IMR-90 (cell line): ENCODE data around the gene B3GNT5. TPM values are rescaled to one million over a fixed set of nuclear protein-coding genes. Genes with fewer than 3 reads are reported as not detected.

Experiments
- ATAC-seq: fragments of 200-7000 bp; cut with Tn5 transposase; 2 replicates; pipeline ENCODE4 v1.9.1; 2020; ENCODE audit warnings: low read depth, mild to moderate bottlenecking, moderate library complexity
- BruUV-seq: library from RNA; stranded (reverse); fragments of 400-500 nt; replicated peaks from 2 replicates; lab custom pipeline; 2021; lab: Mats Ljungman, UMichigan
- CTCF ChIA-PET: fragments of 300-600 bp; formaldehyde crosslinking; extraction: SDS; loops from one replicate; lab custom pipeline; 2021; ENCODE audit warnings: antibody characterized with exemption; lab: Yijun Ruan, JAX
- POLR2A ChIA-PET: fragments of 300-600 bp; sonication (Branson Sonifier 250); formaldehyde crosslinking; loops from one replicate; lab custom pipeline; 2022; ENCODE audit warnings: antibody characterized with exemption; ENCODE audit not compliant: unreplicated experiment; lab: Charles Lee
- DNase-seq: peaks from one replicate; pipeline ENCODE4 v3.0.0; 2013
- H2AFZ ChIP-seq: replicated peaks from 2 replicates; pipeline ENCODE3; 2013; ENCODE audit warnings: low read length, mild to moderate bottlenecking; ENCODE audit not compliant: poor library complexity
- H2AK5ac ChIP-seq: 2 replicates; pipeline ENCODE4 v1.6.1; 2013; ENCODE audit warnings: low read depth, low read length, inconsistent platforms
- H2AK9ac ChIP-seq: replicated peaks from 2 replicates; pipeline ENCODE3; 2013; ENCODE audit warnings: mild to moderate bottlenecking, low read depth, low read length, moderate library complexity; ENCODE audit not compliant: poor library complexity
- H2BK120ac ChIP-seq: 2 replicates; pipeline ENCODE4 v1.6.1; 2013; ENCODE audit warnings: low read depth, low read length, inconsistent platforms
- H2BK15ac ChIP-seq: 3 replicates; pipeline ENCODE4 v1.6.1; 2013; ENCODE audit warnings: low read depth, low read length, inconsistent platforms
- H2BK20ac ChIP-seq: 2 replicates; pipeline ENCODE4 v1.6.1; 2013; ENCODE audit warnings: low read depth, mild to moderate bottlenecking, inconsistent platforms, low read length, moderate library complexity
- H2BK5ac ChIP-seq: 2 replicates; pipeline ENCODE4 v1.6.1; 2013; ENCODE audit warnings: mild to moderate bottlenecking, low read depth, low read length, inconsistent platforms; ENCODE audit not compliant: poor library complexity, severe bottlenecking
- H3K14ac ChIP-seq: replicated peaks from 2 replicates; pipeline ENCODE4 v1.6.1; 2013; ENCODE audit warnings: low read depth, low read length, inconsistent platforms
- H3K18ac ChIP-seq: 2 replicates; pipeline ENCODE4 v1.6.1; 2013; ENCODE audit warnings: low read depth, low read length, control low read depth
- H3K23ac ChIP-seq: 2 replicates; pipeline ENCODE4 v1.6.1; 2013; ENCODE audit warnings: low read depth, low read length, inconsistent platforms
- H3K27ac ChIP-seq: 2 replicates; pipeline ENCODE4 v1.5.1; 2013; ENCODE audit warnings: mild to moderate bottlenecking, control low read depth, low read length; ENCODE audit not compliant: insufficient read depth
- H3K27me3 ChIP-seq: 2 replicates; pipeline ENCODE4 v1.6.1; 2013; ENCODE audit warnings: low read length; ENCODE audit not compliant: control insufficient read depth, insufficient read depth
- H3K36me3 ChIP-seq: 2 replicates; pipeline ENCODE4 v1.6.1; 2013; ENCODE audit warnings: low read length, mixed read lengths; ENCODE audit not compliant: control insufficient read depth, insufficient read depth
- H3K4ac ChIP-seq: 2 replicates; pipeline ENCODE4 v1.6.1; 2013; ENCODE audit warnings: low read depth, low read length, inconsistent platforms
- H3K4me1 ChIP-seq: 2 replicates; pipeline ENCODE4 v1.6.1; 2013; ENCODE audit warnings: low read length, mixed read lengths; ENCODE audit not compliant: control insufficient read depth, insufficient read depth
- H3K4me2 ChIP-seq: 2 replicates; pipeline ENCODE4 v1.6.1; 2013; ENCODE audit warnings: low read depth, mild to moderate bottlenecking, control low read depth, low read length, moderate library complexity
- H3K4me3 ChIP-seq: 2 replicates; pipeline ENCODE4 v1.5.1; 2013; ENCODE audit warnings: low read depth, mild to moderate bottlenecking, control low read depth, low read length, moderate library complexity; ENCODE audit not compliant: insufficient read depth
- H3K56ac ChIP-seq: 2 replicates; pipeline ENCODE4 v1.6.1; 2013; ENCODE audit warnings: low read length, inconsistent platforms; ENCODE audit not compliant: insufficient read depth; ENCODE audit errors: extremely low read depth
- H3K79me1 ChIP-seq, 2 experiments: 2 replicates each; pipeline ENCODE4 v1.6.1; 2013; ENCODE audit warnings: low read length in 2 of 2, inconsistent platforms in 1 of 2, low read depth in 1 of 2
- H3K9ac ChIP-seq: 2 replicates; pipeline ENCODE4 v1.6.1; 2013; ENCODE audit warnings: low read depth, low read length, control low read depth
- H3K9me1 ChIP-seq: 2 replicates; pipeline ENCODE4 v1.6.1; 2013; ENCODE audit warnings: low read length, inconsistent platforms; ENCODE audit not compliant: insufficient read depth
- H3K9me3 ChIP-seq: 2 replicates; pipeline ENCODE4 v1.6.1; 2013; ENCODE audit warnings: low read length; ENCODE audit not compliant: control insufficient read depth, insufficient read depth
- H4K20me1 ChIP-seq: 2 replicates; pipeline ENCODE4 v1.6.1; 2013; ENCODE audit warnings: low read length, inconsistent platforms; ENCODE audit not compliant: insufficient read depth
- H4K5ac ChIP-seq: 2 replicates; pipeline ENCODE4 v1.6.1; 2013; ENCODE audit warnings: mild to moderate bottlenecking, low read depth, low read length, control low read depth
- H4K8ac ChIP-seq, 2 experiments: 2 replicates each; pipeline ENCODE4 v1.6.1; 2013; ENCODE audit warnings: low read depth in 2 of 2, low read length in 2 of 2, control low read depth in 1 of 2, inconsistent platforms in 1 of 2
- H4K91ac ChIP-seq: 2 replicates; pipeline ENCODE4 v1.6.1; 2013; ENCODE audit warnings: low read depth, low read length, inconsistent platforms; ENCODE audit not compliant: insufficient read depth
- BHLHE40 ChIP-seq: fragments of 150-350 bp; IDR thresholded peaks from 2 replicates; pipeline ENCODE4 v1.6.1; 2016; ENCODE audit warnings: mild to moderate bottlenecking, low read depth, low read length
- CEBPB ChIP-seq: IDR thresholded peaks from 2 replicates; pipeline ENCODE4 v1.6.1; 2012; ENCODE audit warnings: low read depth, low read length, improper control_type of control experiment
- FOS ChIP-seq: fragments of 150-350 bp; IDR thresholded peaks from 2 replicates; pipeline ENCODE4 v1.6.1; 2016; ENCODE audit warnings: low read depth, low read length
- MAZ ChIP-seq: IDR thresholded peaks from 2 replicates; pipeline ENCODE4 v1.6.1; 2012; ENCODE audit warnings: low read depth, mild to moderate bottlenecking, low read length, improper control_type of control experiment, moderate library complexity, borderline replicate concordance
- MXI1 ChIP-seq: IDR thresholded peaks from 2 replicates; pipeline ENCODE4 v1.6.1; 2012; ENCODE audit warnings: low read depth, mild to moderate bottlenecking, low read length, moderate library complexity, borderline replicate concordance
- NFE2L2 ChIP-seq: fragments of 150-350 bp; IDR thresholded peaks from 2 replicates; pipeline ENCODE4 v1.6.1; 2016; ENCODE audit warnings: low read depth, mild to moderate bottlenecking, low read length
- RAD21 ChIP-seq: IDR thresholded peaks from 2 replicates; pipeline ENCODE4 v1.6.1; 2012; ENCODE audit warnings: low read length, improper control_type of control experiment
- RFX5 ChIP-seq: IDR thresholded peaks from 2 replicates; pipeline ENCODE4 v1.8.0; 2012; ENCODE audit warnings: low read depth, mild to moderate bottlenecking, low read length, moderate library complexity
- SMC3 ChIP-seq: fragments of 150-350 bp; IDR thresholded peaks from 2 replicates; pipeline ENCODE4 v1.6.1; 2016; ENCODE audit warnings: low read depth, mild to moderate bottlenecking, antibody characterized with exemption, low read length, moderate library complexity
- USF2 ChIP-seq: fragments of 150-350 bp; IDR thresholded peaks from 2 replicates; pipeline ENCODE4 v1.6.1; 2017; ENCODE audit warnings: mild to moderate bottlenecking, antibody characterized with exemption, low read length, low read depth
- WGBS, 2 experiments: methylation state at CpG; one replicate each; pipeline versions ENCODE4 v1.1.5 to v1.1.7; 2013; ENCODE audit warnings: missing lambda C conversion rate in 2 of 2; ENCODE audit not compliant: insufficient read length in 1 of 2; ENCODE audit errors: extremely low coverage in 2 of 2; 5-methylcytosine and 5-hydroxymethylcytosine counted together
- dilution Hi-C: fragments of 300-500 bp; cut with HindIII; formaldehyde crosslinking; loops from one replicate; pipeline ENCODE4 v1.14.3; 2018; ENCODE audit warnings: low sequenced_read_pairs; ENCODE audit not compliant: unreplicated experiment
- in situ Hi-C: fragments of 300-500 bp; cut with MboI; formaldehyde crosslinking; loops from 3 replicates; pipeline ENCODE4 v1.14.3; 2019; ENCODE audit warnings: low sequenced_read_pairs, inconsistent platforms, mixed read lengths
- intact Hi-C: fragments of 100-400 bp; cut with micrococcal nuclease; formaldehyde crosslinking; loops from 2 replicates; pipeline ENCODE4 v1.10.0; 2022
- polyA plus RNA-seq, 3 experiments: library from polyadenylated mRNA; depleted of rRNA; stranded (reverse); fragments of >200 nt; gene quantifications; 2 replicates each; pipeline ENCODE4 v1.2.3, GENCODE V29; 2012; ENCODE audit warnings: low replicate concordance in 1 of 3
- total RNA-seq: library from RNA; depleted of rRNA; stranded (reverse); fragments of >200 nt; gene quantifications from 2 replicates; pipeline ENCODE4 v1.2.3, GENCODE V29; 2012

B3GNT5 gene
- total and polyA plus RNA-seq, 2 of the 4 experiments (the other 2 are of a cell fraction): 1.6 to 3.4 TPM

- no TSS peak for BruUV-seq
- CTCF ChIA-PET: no interaction called here
- no peak overlapping the region for H4K91ac ChIP-seq
- DNase-seq: peak; percentile 94
- no peaks in the 10 kb centered on the region for H3K79me1 ChIP-seq
- peak overlapping the region; percentile 12 for H2AFZ ChIP-seq
- H2AK5ac ChIP-seq: no peak overlapping the region
- no peak overlapping the region for H4K8ac ChIP-seq
- H2BK20ac ChIP-seq: no peak overlapping the region
- no peaks in the 10 kb centered on the region for H3K36me3 ChIP-seq
- no peak overlapping the region for H3K4me2 ChIP-seq
- in situ Hi-C loops (no loop called here), intact Hi-C loops (no loop called here), dilution Hi-C loops (no loop called here)
- no peaks in the 10 kb centered on the region for H3K9me1 ChIP-seq
- H3K4ac ChIP-seq: no peak overlapping the region
- no peaks in the 10 kb centered on the region for H4K20me1 ChIP-seq
- H3K9ac ChIP-seq: no peak overlapping the region
- no peak overlapping the region for H4K5ac ChIP-seq
- no peak overlapping the region for H2BK120ac ChIP-seq
- H3K18ac ChIP-seq: no peak overlapping the region
- H3K27me3 ChIP-seq: no peaks in the 10 kb centered on the region
- H3K4me1 ChIP-seq: peaks cover 18% of the 10 kb centered on the region
- H2AK9ac ChIP-seq: peak overlapping the region; percentile 31
- POLR2A ChIA-PET: no interaction called here
- no peak overlapping the region for H3K23ac ChIP-seq
- H3K14ac ChIP-seq: no peak overlapping the region
- WGBS, 2 experiments: 10% methylated on average over 2 of the region's 5 CpGs; no CpG with 5 or more reads in 1 of the 2 experiments
- ATAC-seq: peak; percentile 87
- no peak overlapping the region for H3K4me3 ChIP-seq
- no peaks in the 10 kb centered on the region for H3K9me3 ChIP-seq
- no peak overlapping the region for H2BK5ac ChIP-seq
- no peak overlapping the region for H2BK15ac ChIP-seq
- TF ChIP-seq BHLHE40 (peak; percentile 55; the same call in 1 of the 2 replicates), SMC3 (no peak), CEBPB (peak; percentile 68), FOS (peak; percentile 76), USF2 (0 out of 2 replicates have a peak, but pooled peaks have one; percentile 24), MAZ (peak; percentile 50; the same call in 1 of the 2 replicates), RAD21 (no peak), NFE2L2 (peak; percentile 87), MXI1 (no peak), RFX5 (no peak)
- H3K27ac ChIP-seq: no peak overlapping the region
- no peak overlapping the region for H3K56ac ChIP-seq
These were observed 45.7 kb downstream of the B3GNT5 start for GRCh38 chr3:183298701-183299153.
